Stimulated activated CD8-positive, alpha-beta memory T cell treated with anti-CD3 and anti-CD28 coated beads, Interleukin-7, amount 100 ng/mL, for 48 hours (primary cell): ENCODE measurements around the gene IDH3G.
"Not testable (repeated sequence)": the region's sequence is repeated elsewhere in the genome, so short reads cannot be mapped to it uniquely, and the experiment has no call there.

Source experiments
- DNase-seq, 2 donors: peaks; one replicate each; pipeline ENCODE4 v3.0.0-alpha.2; 2020; ENCODE audit warnings: low read depth in 1 of 2; ENCODE audit errors: extremely low read depth in 1 of 2

Gene IDH3G

DNA sequence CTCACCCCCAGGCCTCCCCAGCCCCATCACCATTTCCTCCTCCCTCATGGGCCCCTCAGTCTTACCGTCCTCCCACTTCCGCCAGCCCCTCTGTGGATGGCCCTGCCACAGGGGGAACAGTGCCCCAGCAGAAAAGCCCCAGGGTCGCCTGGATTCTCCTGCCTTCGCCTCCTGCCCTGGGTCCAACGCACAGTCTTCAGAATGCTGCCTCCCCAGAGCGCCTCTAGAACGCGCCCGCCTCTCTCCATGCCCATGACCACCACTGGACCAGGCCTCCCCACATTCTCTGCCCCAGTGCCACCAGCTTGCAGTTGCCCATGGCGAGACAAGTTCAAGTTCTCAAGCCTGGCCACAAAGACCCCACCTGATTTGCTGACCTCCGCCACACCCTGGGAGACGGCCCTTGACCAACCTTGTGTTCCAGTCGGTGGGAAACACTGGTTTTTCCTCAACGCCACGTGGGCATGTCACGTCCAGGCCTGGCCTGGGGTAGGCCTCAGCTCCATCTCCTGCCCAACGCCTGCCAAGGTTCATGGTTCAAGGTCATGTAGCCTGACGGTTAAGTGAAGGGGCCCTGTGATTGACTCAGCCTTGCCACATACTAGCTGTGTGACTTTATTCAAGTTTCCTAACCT, 30.8 kb downstream of the IDH3G start:
- DNase-seq = no peak

DNA sequence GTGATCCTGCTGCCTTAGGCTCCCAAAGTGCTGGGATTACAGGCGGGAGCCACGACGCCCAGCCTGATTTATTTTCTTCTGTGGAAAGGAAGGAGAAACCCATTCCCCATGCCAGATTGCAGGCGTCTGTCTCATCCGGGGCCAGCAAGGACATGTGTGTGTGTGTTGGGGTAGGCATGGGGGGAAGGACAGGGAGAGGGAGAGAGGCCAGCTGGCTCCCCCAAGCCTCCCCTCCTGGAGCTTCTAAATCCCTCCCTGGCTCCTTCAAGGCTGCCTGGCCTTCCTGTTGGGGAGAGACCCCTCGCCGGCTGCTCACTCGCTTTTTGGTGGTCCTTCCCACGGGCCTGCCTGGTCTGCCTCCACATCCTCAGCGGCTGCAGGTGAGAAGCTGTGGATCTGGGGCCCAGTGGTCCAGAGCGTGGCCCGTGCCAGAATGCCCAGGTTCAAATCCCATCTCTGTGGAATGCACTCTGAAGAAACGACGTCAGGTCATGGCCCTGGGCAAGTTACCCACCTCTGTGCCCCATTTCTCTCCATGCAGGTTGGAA, 31.5 kb downstream of the IDH3G start:
- DNase-seq = no peak

DNA sequence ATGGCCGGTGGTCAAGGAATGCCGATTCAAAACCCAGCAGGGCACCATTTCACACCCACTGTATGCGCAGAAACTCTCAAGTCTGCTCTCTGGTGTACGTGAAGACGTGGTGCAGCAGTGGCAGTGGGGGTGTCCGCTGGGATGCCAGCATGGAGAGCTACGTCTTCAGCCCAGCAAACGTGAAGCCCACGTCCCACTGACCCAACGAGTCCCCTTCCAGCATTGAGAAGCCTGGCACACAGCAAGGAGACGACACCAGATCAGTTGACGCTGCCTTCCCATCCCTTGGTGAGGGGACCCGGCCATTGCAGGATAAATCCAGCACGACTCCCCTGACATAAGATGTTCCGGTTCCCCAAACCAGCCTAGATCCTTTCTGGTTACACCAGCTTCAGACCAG, 32.3 kb downstream of the IDH3G start:
- DNase-seq = no peak

DNA sequence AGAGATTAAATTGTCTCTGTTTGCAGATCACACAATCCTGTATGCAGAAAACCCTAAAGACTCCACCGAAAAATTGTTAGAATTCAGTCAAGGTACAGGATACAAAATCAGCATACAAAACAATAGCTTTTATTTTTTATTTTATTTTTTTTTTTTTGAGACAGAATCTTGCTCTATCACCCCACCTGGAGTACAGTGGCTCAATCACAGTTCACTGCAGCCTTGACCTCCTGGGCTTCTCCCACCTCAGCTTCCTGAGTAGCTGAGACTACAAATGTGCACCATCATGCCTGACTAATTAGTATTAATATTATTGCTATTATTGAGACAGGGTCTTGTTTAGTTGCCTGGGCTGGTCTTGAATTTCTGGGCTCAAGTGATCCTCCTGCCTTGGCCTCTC, 39.0 kb downstream of the IDH3G start:
- DNase-seq = no peak

DNA sequence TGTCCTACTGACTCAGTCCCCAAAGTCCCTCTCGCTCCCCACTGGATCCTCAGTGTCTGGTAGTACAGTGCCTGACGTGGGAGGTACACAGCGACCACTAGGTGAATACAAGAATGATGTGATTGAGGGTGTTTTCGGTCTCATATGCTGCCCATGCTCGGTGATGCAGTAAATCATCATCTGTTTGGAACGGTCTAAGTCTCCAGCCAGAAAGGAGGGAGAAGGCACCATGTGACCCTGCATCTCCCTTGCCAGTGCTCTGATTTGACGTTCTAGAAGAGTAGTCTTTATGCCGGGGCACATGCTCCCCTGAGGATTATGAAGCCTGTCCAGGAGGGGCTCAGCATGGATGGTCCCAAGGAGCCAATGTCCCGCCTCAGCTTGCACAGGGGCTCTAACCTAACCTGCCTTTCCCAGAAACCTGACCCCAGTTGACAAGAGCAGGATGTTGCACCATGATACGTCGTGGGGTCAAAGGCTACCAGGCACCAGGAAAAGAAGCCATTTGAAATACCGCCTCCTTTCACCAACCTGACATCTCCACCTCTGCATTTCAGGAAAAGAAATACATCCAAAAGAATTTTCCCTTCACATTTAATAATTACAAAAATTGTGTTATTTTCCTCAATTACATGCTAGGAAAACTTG, 43.9 kb downstream of the IDH3G start:
- no peak for DNase-seq

DNA sequence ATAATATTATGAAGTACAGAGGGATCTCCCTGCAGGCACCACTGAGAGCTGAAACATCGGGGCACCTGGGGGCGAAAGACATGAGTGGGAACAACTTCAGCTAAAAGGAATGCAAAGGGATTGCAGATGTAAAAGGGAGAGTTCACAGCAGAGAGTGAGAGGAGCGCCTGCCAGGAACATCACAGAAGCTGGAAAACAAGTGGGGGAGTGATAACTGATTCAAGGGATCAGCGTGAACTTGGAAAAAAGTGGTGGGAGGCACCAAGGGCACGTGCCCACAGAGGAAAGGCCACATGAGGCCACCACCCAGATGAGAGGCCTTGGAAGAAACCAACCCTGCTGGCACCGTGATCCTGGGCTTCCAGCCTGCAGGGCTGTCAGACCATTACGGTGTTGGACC, 45.2 kb downstream of the IDH3G start:
- DNase-seq = not testable (repeated sequence)

DNA sequence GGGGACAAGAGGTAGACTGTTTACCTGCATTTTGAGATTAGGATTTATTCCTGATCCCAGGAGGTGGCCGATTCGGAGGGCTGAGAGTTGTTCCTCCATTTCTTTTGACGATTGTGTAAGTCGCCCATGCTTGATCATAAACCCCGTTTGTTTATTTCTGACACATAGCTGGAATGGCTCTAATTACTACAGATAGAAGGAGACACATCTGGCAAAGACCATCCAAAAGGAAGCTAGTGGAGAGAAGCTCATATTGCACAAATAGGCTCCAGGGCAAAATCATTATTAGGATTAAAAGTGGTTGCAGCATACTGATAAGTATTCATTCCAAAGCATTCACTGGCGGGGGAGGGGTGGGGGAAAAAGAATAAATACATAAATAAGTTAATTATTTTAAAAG, 47.2 kb downstream of the IDH3G start:
- not testable (repeated sequence) for DNase-seq

DNA sequence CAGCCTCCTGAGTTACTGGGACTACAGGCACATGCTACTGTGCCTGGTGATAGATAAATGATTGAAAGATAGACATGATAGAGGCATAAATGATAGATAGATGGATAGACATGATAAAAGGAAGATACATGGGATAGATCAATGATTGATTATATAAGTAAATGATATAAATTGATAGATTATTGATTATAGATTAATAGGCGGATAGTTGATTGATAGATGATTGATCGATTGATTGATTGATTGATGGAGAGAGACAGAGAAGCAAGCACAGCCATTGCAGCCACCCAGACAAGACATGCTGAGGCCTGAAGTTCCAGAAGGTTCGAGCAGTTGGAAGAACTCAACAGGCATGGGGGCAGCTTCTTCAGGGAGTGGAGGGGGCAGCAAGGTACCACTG, 47.8 kb downstream of the IDH3G start:
- DNase-seq = no peak

DNA sequence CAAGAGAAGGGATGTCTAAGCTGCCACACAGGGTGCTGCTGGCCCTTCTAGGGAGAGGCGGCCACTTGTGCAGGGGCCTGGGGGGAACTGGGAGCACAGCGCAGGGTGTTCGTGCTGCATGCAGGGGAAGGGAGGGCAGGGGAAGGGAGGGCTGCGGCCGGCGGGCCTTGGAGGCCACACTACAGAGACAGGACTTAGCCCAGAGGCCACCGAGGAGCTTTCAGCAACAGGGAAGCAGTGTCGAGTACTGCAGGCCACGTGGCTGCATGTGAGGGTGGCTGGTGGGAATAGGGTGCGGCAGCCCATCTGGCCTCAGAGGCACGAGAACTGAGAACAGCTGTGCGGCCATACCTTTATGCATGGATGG, 49.1 kb downstream of the IDH3G start:
- not testable (repeated sequence) for DNase-seq

DNA sequence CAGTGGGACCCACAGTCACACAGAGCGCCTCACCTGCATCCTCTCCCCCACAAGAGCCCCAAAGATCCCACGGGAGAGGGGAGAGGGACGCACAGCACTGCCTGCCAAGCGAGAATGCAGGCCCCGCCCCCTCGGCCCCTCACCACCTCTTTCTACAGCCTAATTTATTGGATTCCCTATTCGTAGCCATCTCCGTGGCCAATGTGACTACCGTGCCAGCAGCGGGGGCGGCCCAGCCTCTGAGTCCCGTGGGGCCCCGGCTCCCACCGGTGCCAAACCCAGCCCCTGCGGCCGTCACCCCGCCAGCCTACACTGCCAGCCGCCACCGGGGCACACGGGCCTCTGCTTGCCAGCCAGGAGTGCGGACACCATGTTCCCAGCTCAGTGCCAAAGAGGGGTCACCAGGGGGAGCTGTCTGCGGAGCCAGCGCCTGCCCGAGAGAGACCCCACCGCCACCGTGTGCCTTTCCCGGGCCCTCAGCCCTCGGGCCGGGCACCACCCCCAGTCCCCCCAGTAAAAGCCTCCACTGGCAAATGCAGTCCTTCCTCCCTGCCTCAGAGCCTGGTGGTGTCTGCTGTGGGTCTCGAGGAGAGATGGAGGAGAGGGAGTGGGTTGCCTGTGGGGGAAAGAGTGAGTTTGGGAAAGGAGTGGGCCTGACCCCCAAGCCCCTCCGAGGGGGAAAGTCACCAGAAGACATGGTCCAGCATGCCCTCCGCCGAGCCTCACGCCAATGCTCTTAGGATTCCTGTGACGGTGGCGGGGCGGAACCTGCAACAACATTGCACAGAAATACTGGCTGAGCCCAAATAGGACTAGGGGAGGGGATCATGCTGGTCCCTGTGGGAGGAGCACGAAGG, 49.7 kb downstream of the IDH3G start:
- DNase-seq = no peak

DNA sequence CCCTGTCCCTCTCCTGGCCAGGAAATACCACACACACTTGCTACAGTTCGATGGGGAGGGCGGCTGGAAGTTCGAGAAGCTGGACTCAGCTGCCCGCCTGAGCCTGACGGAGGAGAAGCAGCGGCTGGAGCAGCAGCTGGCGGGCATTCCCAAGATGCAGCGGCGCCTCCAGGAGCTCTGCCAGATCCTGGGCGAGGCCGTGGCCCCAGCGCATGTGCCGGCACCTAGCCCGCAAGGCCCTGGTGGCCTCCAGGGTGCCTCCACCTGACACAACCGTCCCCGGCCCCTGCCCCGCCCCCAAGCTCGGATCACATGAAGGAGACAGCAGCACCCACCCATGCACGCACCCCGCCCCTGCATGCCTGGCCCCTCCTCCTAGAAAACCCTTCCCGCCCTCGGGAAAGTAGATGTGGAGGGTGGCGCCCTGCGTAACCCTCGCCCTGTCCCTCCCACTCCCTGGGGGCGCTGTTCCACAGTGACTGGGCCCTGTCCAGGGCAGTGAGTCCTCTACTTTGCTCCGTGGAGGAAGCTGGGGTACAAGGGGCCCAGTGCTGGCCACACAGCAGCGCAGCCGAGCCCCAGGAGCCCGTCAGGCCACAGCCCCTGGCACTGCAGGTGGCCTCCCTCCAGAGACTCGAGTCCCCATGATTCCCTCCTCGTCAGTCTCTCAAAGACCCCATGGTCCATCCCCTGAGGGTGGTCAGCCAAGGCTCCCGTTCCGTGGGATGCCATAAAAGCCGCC, 50.5 kb downstream of the IDH3G start:
- not testable (repeated sequence) for DNase-seq

DNA sequence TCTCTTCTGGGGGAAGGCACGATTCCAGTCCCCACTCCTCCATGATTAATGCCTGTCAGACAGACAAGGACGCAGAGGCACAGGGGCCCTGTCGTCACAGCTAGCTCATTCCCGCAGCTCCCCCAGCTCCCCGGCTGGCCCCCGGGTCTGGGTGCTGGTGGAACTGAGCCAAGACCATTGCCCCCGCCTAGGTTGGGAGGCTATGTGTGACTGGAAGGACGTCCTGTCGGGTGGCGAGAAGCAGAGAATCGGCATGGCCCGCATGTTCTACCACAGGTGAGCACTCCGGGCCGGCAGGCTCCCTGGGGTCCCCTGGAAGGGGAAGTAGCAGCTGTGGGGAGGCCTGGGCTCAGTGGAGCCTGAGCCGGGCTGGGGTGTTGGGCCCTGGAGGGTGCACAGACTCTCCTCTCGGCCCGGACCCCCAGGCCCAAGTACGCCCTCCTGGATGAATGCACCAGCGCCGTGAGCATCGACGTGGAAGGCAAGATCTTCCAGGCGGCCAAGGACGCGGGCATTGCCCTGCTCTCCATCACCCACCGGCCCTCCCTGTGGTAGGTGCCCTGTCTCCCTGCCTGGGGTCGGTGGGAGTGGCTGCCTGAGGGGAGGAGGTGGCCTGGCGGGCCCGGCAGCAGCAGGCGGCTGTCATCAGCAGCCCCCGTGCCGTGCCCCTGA, 51.2 kb downstream of the IDH3G start:
- not testable (repeated sequence) for DNase-seq

DNA sequence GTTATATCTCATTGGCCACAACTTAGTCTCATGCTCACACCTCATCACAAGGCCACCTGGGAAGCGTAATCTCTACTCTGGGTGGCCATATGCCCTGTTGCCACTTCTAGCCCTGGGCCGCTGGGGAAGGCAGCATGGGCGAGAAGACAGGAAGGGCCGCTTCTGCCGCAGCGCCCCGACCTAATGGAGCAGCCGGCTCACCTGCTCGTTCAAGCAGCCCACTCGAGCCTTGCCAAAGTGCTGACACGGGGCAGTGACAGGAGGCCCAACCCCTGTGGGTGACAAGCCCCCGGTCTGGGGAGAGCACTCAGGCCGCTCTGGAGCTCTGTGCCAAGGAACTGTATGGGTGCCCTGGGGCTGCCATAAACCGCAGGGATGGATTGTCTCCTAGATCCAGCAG, 52.1 kb downstream of the IDH3G start:
- not testable (repeated sequence) for DNase-seq

DNA sequence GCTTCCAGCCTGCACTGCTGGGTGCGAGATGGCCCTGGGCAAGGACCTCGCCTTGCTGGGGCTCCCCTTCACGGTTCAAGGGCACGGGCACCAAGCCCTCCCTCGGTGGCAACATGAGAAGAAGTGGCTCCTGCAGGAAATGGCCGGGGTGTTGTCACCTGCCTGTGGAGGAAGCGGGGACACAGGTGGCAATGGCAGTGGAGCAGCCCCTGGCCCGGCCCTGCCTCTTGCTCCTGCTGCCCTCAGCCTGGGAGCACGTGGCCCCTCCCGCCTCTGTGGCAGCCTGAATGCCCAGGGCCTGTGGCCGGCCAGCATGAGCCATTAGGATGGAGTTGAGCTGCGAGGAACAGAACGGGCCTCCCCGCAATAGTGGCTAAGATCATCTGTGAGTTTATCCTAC, 52.7 kb downstream of the IDH3G start:
- DNase-seq = no peak

DNA sequence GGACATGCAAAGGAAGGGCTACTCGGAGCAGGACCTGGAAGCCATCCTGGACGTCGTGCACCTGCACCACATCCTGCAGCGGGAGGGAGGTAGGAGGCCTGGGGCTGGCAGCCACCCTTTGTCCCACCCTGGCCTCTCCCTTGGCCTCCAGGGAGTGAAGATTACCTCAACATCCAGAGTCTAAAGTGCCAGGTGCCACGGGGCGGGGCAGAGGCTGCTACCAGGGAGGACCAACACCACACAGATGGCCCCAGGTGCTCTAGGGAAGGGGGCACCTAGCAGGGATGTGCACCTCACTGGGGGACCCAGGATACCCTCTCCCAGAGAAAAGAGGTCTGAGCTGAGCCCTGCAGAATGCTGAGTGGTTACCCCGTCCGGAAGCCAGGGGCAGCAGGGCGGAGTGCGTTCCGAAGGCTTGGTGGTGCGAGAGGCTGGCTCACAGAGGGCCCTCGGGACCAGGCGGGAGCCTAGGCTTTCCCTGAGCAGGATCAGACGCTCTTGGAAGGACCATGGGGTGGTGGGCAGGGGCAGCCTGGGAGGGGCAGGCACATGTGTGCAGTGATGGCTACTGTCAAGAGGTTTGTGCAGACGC, 53.4 kb downstream of the IDH3G start:
- no peak for DNase-seq

DNA sequence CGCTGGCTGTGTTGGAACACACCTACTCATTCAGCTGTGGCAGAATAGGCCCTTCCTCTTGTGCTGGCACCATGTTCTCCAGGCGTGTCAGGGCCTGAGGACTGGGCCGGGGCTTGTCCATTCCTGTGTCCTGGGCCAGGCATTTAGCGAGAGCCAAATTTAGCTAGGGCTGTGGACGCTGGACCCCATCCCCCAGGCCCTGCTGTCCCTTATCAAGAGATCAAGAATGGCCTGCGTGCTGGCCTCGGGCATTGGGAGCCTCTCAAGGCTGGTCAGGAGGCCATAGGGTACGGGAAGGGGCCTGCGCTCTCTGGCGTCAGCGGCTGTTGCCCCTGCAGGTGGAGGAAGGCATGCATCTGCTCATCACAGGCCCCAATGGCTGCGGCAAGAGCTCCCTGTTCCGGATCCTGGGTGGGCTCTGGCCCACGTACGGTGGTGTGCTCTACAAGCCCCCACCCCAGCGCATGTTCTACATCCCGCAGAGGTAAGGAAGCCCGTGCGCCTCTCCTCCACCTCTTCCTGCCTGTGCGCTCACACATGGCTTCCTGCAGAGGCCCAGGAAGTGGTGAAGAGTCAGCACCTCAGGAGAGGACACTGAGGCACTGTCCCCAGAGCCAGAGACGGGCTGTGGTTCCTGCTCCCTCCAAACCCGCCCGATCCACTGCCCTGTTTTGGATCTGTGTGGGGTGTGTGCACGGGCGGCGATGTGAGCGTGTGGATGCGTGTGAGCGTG, 54.3 kb downstream of the IDH3G start:
- no peak for DNase-seq

DNA sequence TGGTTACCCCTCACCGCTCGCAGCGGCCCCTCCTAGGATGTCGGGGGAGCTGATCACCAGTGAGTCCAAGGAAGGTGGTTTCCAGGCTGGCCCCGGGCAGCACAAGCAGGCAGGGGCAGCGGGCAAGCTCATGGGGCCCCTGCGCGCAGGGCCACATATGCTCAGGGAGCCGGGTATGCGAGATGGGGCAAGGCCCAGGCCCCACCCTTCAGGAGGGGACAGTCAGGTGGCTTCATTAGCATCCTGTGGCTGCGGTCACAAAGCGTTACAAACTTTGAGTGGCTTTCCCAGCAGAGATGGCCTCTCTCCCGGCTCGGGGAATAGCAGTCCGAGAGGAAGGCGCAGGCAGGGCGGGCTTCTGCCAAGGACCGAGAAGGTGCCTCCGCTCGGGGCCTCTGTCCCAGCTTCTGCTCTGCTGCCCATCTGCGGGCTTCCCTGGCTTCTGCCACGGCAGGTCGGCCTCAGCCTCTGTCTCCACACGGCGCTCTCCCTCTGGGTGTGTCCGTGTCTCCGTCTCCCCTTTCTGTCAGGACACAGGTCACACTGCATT, 56.0 kb downstream of the IDH3G start:
- DNase-seq = no peak

DNA sequence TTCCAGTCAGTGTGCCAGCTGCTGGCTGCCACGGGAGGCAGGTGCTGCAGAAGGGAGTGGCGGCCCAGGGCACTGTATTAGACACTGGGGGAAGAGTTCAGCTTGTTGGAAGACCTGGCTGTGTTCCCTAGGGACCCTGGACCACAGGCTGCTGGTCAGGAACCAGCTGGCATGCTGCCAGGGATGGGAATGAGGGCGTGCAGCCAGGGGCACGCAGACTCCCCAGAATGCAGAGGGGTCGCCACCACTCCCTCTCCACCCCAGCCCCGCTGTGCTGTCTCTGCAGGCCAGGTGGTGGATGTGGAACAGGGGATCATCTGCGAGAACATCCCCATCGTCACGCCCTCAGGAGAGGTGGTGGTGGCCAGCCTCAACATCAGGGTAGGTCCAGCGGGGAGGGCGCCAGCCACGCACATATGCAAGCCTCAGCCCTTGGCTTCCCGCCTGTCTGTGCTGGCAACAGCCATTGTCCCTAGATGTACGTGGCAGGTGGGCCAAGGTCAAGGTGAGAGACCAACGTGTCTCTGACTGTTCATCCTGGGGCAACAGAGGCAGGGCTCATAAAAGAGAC, 57.2 kb downstream of the IDH3G start:
- no peak for DNase-seq
